ES-I3 (cell line): ENCODE results near the gene PPP6R1.
"Not testable (repeated sequence)": the region's sequence is repeated elsewhere in the genome, so short reads cannot be mapped to it uniquely, and the experiment has no call there.

ENCODE experiments used
- H3K36me3 ChIP-seq: 2 replicates; pipeline ENCODE4 v1.6.1; 2013; ENCODE audit warnings: mild to moderate bottlenecking, low read length, control low read depth, moderate library complexity; ENCODE audit not compliant: insufficient read depth
- H3K4me1 ChIP-seq: 2 replicates; pipeline ENCODE4 v1.6.1; 2013; ENCODE audit warnings: mild to moderate bottlenecking, control low read depth, low read length; ENCODE audit not compliant: insufficient read depth
- H3K9ac ChIP-seq: 2 replicates; pipeline ENCODE4 v1.6.1; 2013; ENCODE audit warnings: low read depth, mild to moderate bottlenecking, low read length, moderate library complexity
- H3K9me3 ChIP-seq: 2 replicates; pipeline ENCODE4 v1.6.1; 2013; ENCODE audit warnings: mild to moderate bottlenecking, low read length, moderate library complexity; ENCODE audit not compliant: control insufficient read depth, insufficient read depth

Gene PPP6R1

GRCh38 chr19:55230780-55231179 is 28.0 kb downstream of the PPP6R1 start:
- Histone ChIP-seq H3K9ac (no peak overlapping the region), H3K4me1 (no peaks in the 10 kb centered on the region), H3K9me3 (no peaks in the 10 kb centered on the region), H3K36me3 (peaks cover 8% of the 10 kb centered on the region)

GRCh38 chr19:55230329-55230728 is 28.5 kb downstream of the PPP6R1 start:
- no peak overlapping the region for H3K9ac ChIP-seq
- no peaks in the 10 kb centered on the region for H3K4me1 ChIP-seq
- peaks cover 8% of the 10 kb centered on the region for H3K36me3 ChIP-seq
- no peaks in the 10 kb centered on the region for H3K9me3 ChIP-seq

GRCh38 chr19:55229789-55230182 is 29.0 kb downstream of the PPP6R1 start:
- peaks cover 3% of the 10 kb centered on the region for H3K36me3 ChIP-seq
- H3K4me1 ChIP-seq = no peaks in the 10 kb centered on the region

GRCh38 chr19:55229145-55229788 is 29.6 kb downstream of the PPP6R1 start:
- Histone ChIP-seq H3K4me1 (no peaks in the 10 kb centered on the region), H3K9me3 (no peaks in the 10 kb centered on the region), H3K9ac (no peak overlapping the region), H3K36me3 (no peaks in the 10 kb centered on the region; the same call in 1 of the 2 replicates)

More at GRCh38 chr19:55229789-55230182, 29.0 kb downstream of the PPP6R1 start:
- no peak overlapping the region for H3K9ac ChIP-seq
- H3K9me3 ChIP-seq = no peaks in the 10 kb centered on the region

- no peak within 1 kb of the TSS for H3K9ac ChIP-seq
- H3K9me3 ChIP-seq = no peaks in the 10 kb centered on the region
- H3K4me1 ChIP-seq = no peaks in the 10 kb centered on the region
- H3K36me3 ChIP-seq = no peaks in the 10 kb centered on the region; the same call in 1 of the 2 replicates
Measured at GRCh38 chr19:55228403-55229031, 30.3 kb downstream of the PPP6R1 start, which contains the start of gene TMEM86B. Gene TMEM86B, minus strand, starts transcription at chr19:55228763. Its CDS starts 22 bp downstream, at chr19:55228741.

GRCh38 chr19:55228015-55228391 is 30.8 kb downstream of the PPP6R1 start:
- Histone ChIP-seq H3K4me1 (no peaks in the 10 kb centered on the region), H3K36me3 (no peaks in the 10 kb centered on the region; the same call in 1 of the 2 replicates), H3K9ac (no peak overlapping the region), H3K9me3 (no peaks in the 10 kb centered on the region)

- Histone ChIP-seq H3K36me3 (no peaks in the 10 kb centered on the region; the same call in 1 of the 2 replicates), H3K4me1 (no peaks in the 10 kb centered on the region), H3K9ac (no peak overlapping the region), H3K9me3 (no peaks in the 10 kb centered on the region)
Measured at GRCh38 chr19:55227241-55228014, 31.4 kb downstream of the PPP6R1 start.

- H3K9ac ChIP-seq = no peak overlapping the region
- H3K9me3 ChIP-seq = no peaks in the 10 kb centered on the region
- no peaks in the 10 kb centered on the region; the same call in 1 of the 2 replicates for H3K36me3 ChIP-seq
- no peaks in the 10 kb centered on the region for H3K4me1 ChIP-seq
Measured at GRCh38 chr19:55226788-55227187, 32.0 kb downstream of the PPP6R1 start.

- H3K4me1 ChIP-seq = no peaks in the 10 kb centered on the region
- no peaks in the 10 kb centered on the region for H3K9me3 ChIP-seq
- no peak overlapping the region for H3K9ac ChIP-seq
- no peaks in the 10 kb centered on the region; the same call in 1 of the 2 replicates for H3K36me3 ChIP-seq
Measured at GRCh38 chr19:55226273-55226672, 32.5 kb downstream of the PPP6R1 start.

- no peaks in the 10 kb centered on the region; the same call in 1 of the 2 replicates for H3K36me3 ChIP-seq
Measured at GRCh38 chr19:55225415-55225958, 33.3 kb downstream of the PPP6R1 start.

GRCh38 chr19:55224679-55225414 is 34.0 kb downstream of the PPP6R1 start:
- H3K9ac ChIP-seq = not testable (repeated sequence)

More at GRCh38 chr19:55225415-55225958, 33.3 kb downstream of the PPP6R1 start:
- Histone ChIP-seq H3K9me3 (no peaks in the 10 kb centered on the region), H3K9ac (no peak overlapping the region), H3K4me1 (no peaks in the 10 kb centered on the region)

GRCh38 chr19:55224038-55224665 is 34.7 kb downstream of the PPP6R1 start:
- Histone ChIP-seq H3K4me1 (no peaks in the 10 kb centered on the region), H3K36me3 (no peaks in the 10 kb centered on the region), H3K9me3 (no peaks in the 10 kb centered on the region), H3K9ac (no peak overlapping the region)

More at GRCh38 chr19:55224679-55225414, 34.0 kb downstream of the PPP6R1 start:
- H3K36me3 ChIP-seq, H3K4me1 ChIP-seq, H3K9me3 ChIP-seq: not testable (repeated sequence)

GRCh38 chr19:55223291-55224037 is 35.4 kb downstream of the PPP6R1 start:
- Histone ChIP-seq H3K4me1 (no peaks in the 10 kb centered on the region), H3K9me3 (no peaks in the 10 kb centered on the region), H3K9ac (no peak overlapping the region), H3K36me3 (no peaks in the 10 kb centered on the region)
